ENCODE measurements around the gene TMEM120B.

The TMEM120B gene

DNA sequence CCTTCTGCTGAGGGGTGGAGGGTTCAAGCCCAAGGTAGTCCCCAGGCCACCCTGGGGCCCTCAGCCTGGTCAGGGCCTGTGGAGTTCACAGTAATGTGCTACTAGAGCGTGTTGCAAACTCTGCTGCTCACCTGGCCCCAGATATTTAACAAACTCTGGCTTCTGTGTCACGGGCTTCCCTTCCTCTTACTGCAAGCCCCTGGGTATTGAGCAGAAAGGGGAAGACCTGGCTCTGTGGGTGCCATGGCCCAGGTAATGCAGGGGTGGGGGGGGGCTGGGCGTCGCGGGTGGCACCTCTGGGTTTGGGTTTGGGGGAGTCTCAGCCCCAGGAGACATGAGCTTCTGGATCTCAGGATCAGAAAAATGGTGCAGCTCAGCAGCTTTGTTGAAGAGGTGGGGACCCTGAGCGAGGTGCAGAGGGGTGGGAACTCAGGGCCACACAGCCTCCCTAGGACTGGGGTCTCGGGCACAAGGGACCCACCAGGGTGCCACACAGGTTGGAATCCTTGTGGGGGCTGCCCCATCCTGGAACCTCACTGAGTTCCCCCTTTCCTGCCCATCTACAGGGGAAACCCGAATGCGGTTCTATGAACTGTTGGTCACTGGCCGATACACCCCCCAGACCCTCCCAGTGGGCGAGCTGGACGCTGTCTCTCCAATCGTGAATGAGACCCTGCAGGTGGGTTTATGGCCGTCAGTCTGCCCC lies 95.2 kb downstream of the TMEM120B start:
- H3K36me3 ChIP-seq (ENCODE audit: control insufficient read depth, insufficient read depth, low read length), result peaks cover 15% of the 10 kb centered on the region
- H3K27ac ChIP-seq (ENCODE audit: insufficient read depth, low read depth, low read length, poor library complexity, severe bottlenecking), result no peak overlapping the region
- H3K27me3 ChIP-seq (ENCODE audit: control insufficient read depth, insufficient read depth, low read length, poor library complexity, severe bottlenecking), result no peaks in the 10 kb centered on the region
- H3K9me3 ChIP-seq (ENCODE audit: control insufficient read depth, low read length), result no peaks in the 10 kb centered on the region
- H3K4me3 ChIP-seq (ENCODE audit: insufficient read depth, low read depth, low read length), result no peak overlapping the region
- peaks cover 23% of the 10 kb centered on the region for H3K4me1 ChIP-seq (ENCODE audit: control insufficient read depth, insufficient read depth, low read length)
- WGBS, 2 experiments, result 87 to 88% methylated on average over 14 of the region's 14 CpGs

DNA sequence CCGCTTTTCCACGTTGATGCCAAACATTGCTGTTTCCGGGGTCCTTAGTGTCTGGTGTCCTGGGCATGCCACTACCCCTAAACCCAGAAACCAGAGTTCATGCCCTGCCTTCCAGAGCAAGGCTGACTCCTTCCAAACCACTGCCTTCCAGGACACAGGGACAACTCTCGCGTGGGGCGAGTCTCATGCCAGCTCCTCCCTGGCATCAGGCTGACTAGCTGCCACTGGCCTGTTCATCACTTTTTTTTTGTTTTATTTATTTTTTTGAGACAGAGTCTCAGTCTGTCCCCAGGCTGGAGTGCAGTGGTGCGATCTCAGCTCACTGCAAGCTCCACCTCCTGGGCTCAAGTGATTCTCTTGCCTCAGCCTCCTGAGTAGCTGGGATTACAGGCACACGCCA lies 96.1 kb downstream of the TMEM120B start:
- H3K27me3 ChIP-seq (ENCODE audit: control insufficient read depth, insufficient read depth, low read length, poor library complexity, severe bottlenecking), result no peaks in the 10 kb centered on the region
- no peaks in the 10 kb centered on the region for H3K9me3 ChIP-seq (ENCODE audit: control insufficient read depth, low read length)
- H3K4me1 ChIP-seq (ENCODE audit: control insufficient read depth, insufficient read depth, low read length), result peaks cover 29% of the 10 kb centered on the region
- peaks cover 15% of the 10 kb centered on the region for H3K36me3 ChIP-seq (ENCODE audit: control insufficient read depth, insufficient read depth, low read length)
- H3K4me3 ChIP-seq (ENCODE audit: insufficient read depth, low read depth, low read length), result no peak overlapping the region
- WGBS, 2 experiments, result 92 to 96% methylated on average over 8 of the region's 8 CpGs
- H3K27ac ChIP-seq (ENCODE audit: insufficient read depth, low read depth, low read length, poor library complexity, severe bottlenecking), result no peak overlapping the region

DNA sequence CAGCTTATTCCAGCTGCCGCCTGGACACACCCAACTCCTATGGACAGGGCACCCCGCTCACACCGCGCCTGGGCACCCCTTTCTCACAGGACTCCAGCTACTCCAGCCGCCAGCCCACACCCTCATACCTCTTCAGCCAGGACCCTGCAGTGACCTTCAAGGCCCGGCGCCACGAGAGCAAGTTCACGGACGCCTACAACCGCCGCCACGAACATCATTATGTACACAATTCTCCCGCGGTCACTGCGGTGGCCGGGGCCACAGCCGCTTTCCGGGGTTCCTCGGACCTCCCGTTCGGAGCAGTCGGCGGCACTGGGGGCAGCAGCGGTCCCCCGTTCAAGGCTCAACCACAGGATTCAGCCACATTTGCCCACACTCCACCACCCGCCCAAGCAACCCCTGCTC lies 97.2 kb downstream of the TMEM120B start:
- Histone ChIP-seq H3K36me3 (ENCODE audit: control insufficient read depth, insufficient read depth, low read length) (peaks cover 15% of the 10 kb centered on the region), H3K27me3 (ENCODE audit: control insufficient read depth, insufficient read depth, low read length, poor library complexity, severe bottlenecking) (no peaks in the 10 kb centered on the region), H3K27ac (ENCODE audit: insufficient read depth, low read depth, low read length, poor library complexity, severe bottlenecking) (no peak overlapping the region), H3K9me3 (ENCODE audit: control insufficient read depth, low read length) (no peaks in the 10 kb centered on the region), H3K4me3 (ENCODE audit: insufficient read depth, low read depth, low read length) (no peak overlapping the region), H3K4me1 (ENCODE audit: control insufficient read depth, insufficient read depth, low read length) (peaks cover 29% of the 10 kb centered on the region)
- 94% methylated on average over 27 of the region's 27 CpGs for WGBS, 2 experiments

DNA sequence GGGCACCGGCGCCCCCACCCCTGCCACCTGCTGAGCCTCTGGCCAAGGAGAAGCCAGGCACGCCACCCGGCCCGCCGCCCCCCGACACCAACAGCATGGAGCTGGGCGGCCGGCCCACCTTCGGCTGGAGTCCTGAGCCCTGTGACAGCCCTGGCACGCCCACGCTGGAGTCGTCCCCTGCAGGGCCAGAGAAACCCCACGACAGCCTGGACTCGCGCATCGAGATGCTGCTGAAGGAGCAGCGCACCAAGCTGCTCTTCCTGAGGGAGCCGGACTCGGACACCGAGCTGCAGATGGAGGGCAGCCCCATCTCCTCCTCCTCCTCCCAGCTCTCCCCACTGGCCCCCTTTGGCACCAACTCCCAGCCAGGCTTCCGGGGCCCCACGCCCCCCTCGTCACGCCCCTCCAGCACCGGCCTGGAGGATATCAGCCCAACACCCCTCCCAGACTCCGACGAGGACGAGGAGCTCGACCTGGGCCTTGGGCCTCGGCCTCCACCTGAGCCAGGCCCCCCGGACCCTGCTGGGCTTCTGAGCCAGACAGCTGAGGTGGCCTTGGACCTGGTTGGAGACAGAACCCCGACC lies 97.8 kb downstream of the TMEM120B start:
- WGBS, 2 experiments, result 89 to 90% methylated on average over 33 of the region's 33 CpGs
- Histone ChIP-seq H3K36me3 (ENCODE audit: control insufficient read depth, insufficient read depth, low read length) (peaks cover 16% of the 10 kb centered on the region), H3K9me3 (ENCODE audit: control insufficient read depth, low read length) (no peaks in the 10 kb centered on the region), H3K27me3 (ENCODE audit: control insufficient read depth, insufficient read depth, low read length, poor library complexity, severe bottlenecking) (no peaks in the 10 kb centered on the region), H3K4me3 (ENCODE audit: insufficient read depth, low read depth, low read length) (no peak overlapping the region), H3K4me1 (ENCODE audit: control insufficient read depth, insufficient read depth, low read length) (peaks cover 29% of the 10 kb centered on the region), H3K27ac (ENCODE audit: insufficient read depth, low read depth, low read length, poor library complexity, severe bottlenecking) (no peak overlapping the region)

DNA sequence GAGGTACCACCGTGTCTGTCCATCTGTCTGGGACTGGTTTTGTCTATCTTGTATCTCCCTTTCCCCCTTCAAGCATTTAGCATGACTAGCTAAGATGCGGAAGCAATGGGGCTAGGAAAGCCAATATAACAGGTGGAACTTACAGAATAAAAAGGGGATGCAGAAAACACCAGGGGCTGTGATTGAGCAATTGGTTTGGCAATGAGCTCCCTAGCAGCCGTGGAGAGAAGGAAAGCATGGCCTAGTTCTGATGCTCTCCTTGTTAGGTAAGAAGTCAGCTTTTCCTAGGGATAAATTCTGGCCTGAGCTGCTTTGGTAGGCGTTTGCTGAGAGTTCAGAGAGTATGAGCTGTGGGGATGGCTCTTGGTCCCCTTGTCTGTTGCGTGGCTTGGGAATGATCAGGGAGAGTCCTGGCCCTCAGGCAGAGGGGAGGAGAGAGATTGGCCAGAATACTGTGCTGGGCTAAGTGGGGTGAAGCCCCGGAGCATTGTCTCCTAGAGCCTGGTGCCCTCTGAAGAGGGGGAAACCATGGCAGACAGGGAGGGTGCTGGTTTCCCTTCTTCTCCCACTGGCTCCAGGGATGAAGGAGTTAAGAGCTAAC lies 98.4 kb downstream of the TMEM120B start:
- Histone ChIP-seq H3K4me3 (ENCODE audit: insufficient read depth, low read depth, low read length) (peak overlapping the region; percentile 59), H3K4me1 (ENCODE audit: control insufficient read depth, insufficient read depth, low read length) (peaks cover 29% of the 10 kb centered on the region), H3K9me3 (ENCODE audit: control insufficient read depth, low read length) (no peaks in the 10 kb centered on the region), H3K36me3 (ENCODE audit: control insufficient read depth, insufficient read depth, low read length) (peaks cover 20% of the 10 kb centered on the region), H3K27me3 (ENCODE audit: control insufficient read depth, insufficient read depth, low read length, poor library complexity, severe bottlenecking) (no peaks in the 10 kb centered on the region), H3K27ac (ENCODE audit: insufficient read depth, low read depth, low read length, poor library complexity, severe bottlenecking) (no peak overlapping the region)
- 75 to 77% methylated on average over 6 of the region's 6 CpGs for WGBS, 2 experiments

DNA sequence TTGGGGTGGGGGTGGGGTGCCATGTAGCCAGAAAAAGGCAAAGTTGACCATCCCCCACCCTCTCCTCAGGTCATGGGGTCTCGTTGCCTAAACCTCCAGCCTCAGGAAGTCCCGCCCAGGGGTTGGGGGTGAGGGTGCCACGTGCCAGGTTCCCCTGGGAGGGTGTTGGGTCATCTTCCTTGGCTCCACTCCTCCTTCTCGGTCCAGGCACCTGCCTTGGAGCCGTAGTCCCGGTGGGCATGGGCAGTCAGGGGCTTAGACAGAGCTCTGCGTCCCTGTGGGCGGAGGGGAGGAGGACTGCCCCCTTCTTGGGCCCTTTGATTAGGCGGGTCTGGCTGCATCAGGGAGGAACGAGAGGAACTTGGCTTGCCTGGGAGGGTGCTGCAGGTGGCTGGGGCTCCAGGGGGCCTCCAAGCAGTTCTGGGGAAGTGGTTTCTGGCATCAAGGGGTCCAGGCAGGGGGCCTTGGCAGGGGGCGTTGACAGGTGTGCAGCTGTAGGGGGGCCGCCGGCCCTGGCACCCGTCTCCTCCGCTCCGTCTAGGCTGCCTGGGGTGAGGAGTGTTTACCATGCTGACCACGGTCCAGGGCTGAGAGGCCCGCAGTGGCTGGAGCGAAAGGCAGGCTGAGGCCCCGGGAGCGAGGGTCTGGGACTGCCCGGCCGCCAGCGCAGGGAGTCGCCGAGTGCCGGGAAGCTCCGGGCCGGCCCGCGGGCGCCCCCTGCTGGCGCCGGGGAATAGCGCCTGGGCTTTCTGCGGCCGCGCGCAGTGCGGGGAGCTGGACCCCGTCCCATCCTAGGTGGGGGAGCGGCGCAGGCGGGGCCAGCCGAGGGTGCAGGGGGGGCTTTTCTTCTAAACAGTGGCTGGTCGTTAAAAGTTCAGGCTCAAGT lies 99.1 kb downstream of the TMEM120B start:
- Histone ChIP-seq H3K36me3 (ENCODE audit: control insufficient read depth, insufficient read depth, low read length) (peaks cover 25% of the 10 kb centered on the region), H3K27me3 (ENCODE audit: control insufficient read depth, insufficient read depth, low read length, poor library complexity, severe bottlenecking) (no peaks in the 10 kb centered on the region), H3K4me3 (ENCODE audit: insufficient read depth, low read depth, low read length) (peak overlapping the region; percentile 59), H3K27ac (ENCODE audit: insufficient read depth, low read depth, low read length, poor library complexity, severe bottlenecking) (no peak overlapping the region), H3K9me3 (ENCODE audit: control insufficient read depth, low read length) (no peaks in the 10 kb centered on the region), H3K4me1 (ENCODE audit: control insufficient read depth, insufficient read depth, low read length) (peaks cover 22% of the 10 kb centered on the region)
- 1 to 2% methylated on average over 46 of the region's 46 CpGs for WGBS, 2 experiments

DNA sequence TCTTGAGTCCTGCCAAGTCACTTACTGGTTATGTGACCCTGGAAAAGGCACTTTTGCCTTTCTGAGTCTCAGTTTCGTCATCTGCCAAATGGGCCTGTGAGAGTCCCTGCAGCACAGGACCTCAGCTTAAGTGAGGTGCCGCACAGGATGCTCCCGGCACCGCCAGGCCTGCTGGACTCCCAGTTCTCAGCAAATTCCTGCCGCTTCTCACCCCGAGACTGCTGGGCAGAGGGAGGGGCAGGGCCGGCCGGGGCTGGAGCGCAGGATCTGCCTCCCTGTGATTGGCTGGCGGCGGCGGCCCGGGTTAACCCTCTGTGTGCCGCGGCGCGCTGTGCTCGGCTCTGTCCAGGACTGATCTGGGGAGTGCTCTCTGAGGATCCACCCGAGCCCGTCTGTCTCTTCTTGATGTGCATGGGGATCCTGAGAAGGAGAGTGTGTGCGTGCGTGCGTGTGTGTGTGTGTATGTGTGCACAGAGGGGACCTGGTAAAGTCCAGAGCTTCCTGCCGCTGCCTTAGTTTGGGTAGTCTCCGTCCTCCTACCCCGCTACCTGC lies 99.8 kb downstream of the TMEM120B start:
- H3K27me3 ChIP-seq (ENCODE audit: control insufficient read depth, insufficient read depth, low read length, poor library complexity, severe bottlenecking), result no peaks in the 10 kb centered on the region
- H3K27ac ChIP-seq (ENCODE audit: insufficient read depth, low read depth, low read length, poor library complexity, severe bottlenecking), result no peak overlapping the region
- peaks cover 31% of the 10 kb centered on the region for H3K36me3 ChIP-seq (ENCODE audit: control insufficient read depth, insufficient read depth, low read length)
- WGBS, 2 experiments, result 9 to 10% methylated on average over 26 of the region's 26 CpGs
- H3K4me1 ChIP-seq (ENCODE audit: control insufficient read depth, insufficient read depth, low read length), result peaks cover 18% of the 10 kb centered on the region
- H3K9me3 ChIP-seq (ENCODE audit: control insufficient read depth, low read length), result no peaks in the 10 kb centered on the region
- H3K4me3 ChIP-seq (ENCODE audit: insufficient read depth, low read depth, low read length), result peak overlapping the region; percentile 59

DNA sequence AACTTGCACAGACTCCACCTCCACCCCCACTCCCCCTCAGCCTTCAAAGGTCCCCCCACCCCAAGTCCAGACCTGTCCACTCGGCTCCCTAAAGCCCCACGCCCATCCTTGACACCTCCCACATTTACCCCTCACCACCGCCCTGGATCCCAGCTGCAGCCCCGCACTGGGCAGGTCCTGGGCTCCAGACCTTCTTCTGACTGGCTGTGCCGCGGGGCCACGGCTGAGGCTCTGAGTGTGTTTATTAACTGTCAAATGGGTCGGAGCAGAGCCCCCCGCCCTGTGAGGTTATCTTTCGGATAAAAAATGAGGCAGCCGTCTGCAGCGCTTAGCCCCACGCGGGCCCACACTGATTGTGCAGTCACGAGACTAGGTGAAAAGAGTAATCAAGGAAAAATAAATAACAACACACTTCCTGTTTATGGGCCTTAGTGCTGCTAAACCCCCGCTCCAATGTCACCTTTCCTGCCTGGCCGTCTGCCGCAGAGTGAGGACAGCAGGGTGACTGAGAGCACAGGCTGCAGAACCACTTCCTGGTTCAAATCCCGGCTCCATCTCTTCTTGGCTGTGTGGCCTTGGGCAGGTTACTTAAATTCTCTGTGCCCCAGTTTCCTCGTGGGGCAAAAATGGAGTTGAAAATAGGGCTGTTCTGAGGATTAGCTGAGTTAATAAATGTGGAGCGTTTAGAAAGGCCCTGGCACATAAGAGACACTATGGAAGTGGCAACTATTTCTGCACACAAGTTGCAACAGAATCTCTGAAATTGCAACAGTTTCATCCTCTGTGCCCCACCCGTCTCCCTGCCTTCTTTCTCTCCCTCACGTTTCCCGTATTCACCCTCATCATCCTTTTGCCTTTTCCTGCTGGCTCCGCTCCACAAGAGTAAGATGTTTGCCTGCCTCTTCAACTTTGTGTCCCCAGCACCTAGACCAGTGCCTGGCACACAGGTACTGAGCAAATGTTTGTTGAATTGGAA lies 100.7 kb downstream of the TMEM120B start:
- H3K9me3 ChIP-seq (ENCODE audit: control insufficient read depth, low read length), result no peaks in the 10 kb centered on the region
- WGBS, 2 experiments, result 74 to 75% methylated on average over 25 of the region's 25 CpGs
- no peaks in the 10 kb centered on the region for H3K27me3 ChIP-seq (ENCODE audit: control insufficient read depth, insufficient read depth, low read length, poor library complexity, severe bottlenecking)
- H3K27ac ChIP-seq (ENCODE audit: insufficient read depth, low read depth, low read length, poor library complexity, severe bottlenecking), result no peak overlapping the region
- H3K4me1 ChIP-seq (ENCODE audit: control insufficient read depth, insufficient read depth, low read length), result peaks cover 18% of the 10 kb centered on the region
- peak overlapping the region; percentile 59 for H3K4me3 ChIP-seq (ENCODE audit: insufficient read depth, low read depth, low read length)
- peaks cover 36% of the 10 kb centered on the region for H3K36me3 ChIP-seq (ENCODE audit: control insufficient read depth, insufficient read depth, low read length)

DNA sequence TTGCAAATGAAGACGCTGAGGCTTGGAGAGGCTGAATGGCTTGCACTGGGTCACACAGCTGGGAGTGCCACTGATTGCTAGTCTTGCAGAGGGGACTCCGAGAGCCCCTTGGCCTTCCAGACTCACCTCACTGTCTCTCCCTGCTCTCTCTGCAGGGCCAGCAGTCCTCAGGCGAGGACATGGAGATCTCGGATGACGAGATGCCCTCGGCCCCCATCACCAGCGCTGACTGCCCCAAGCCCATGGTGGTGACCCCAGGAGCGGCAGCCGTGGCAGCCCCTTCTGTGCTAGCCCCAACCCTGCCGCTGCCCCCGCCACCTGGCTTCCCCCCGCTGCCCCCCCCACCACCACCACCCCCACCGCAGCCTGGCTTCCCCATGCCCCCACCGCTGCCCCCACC lies 101.4 kb downstream of the TMEM120B start:
- Histone ChIP-seq H3K36me3 (ENCODE audit: control insufficient read depth, insufficient read depth, low read length) (peaks cover 33% of the 10 kb centered on the region), H3K9me3 (ENCODE audit: control insufficient read depth, low read length) (no peaks in the 10 kb centered on the region), H3K27me3 (ENCODE audit: control insufficient read depth, insufficient read depth, low read length, poor library complexity, severe bottlenecking) (no peaks in the 10 kb centered on the region), H3K4me3 (ENCODE audit: insufficient read depth, low read depth, low read length) (no peak overlapping the region), H3K27ac (ENCODE audit: insufficient read depth, low read depth, low read length, poor library complexity, severe bottlenecking) (no peak overlapping the region), H3K4me1 (ENCODE audit: control insufficient read depth, insufficient read depth, low read length) (peaks cover 18% of the 10 kb centered on the region)
- 92 to 94% methylated on average over 9 of the region's 14 CpGs for WGBS, 2 experiments

All from ectodermal cell (in vitro differentiated cells).